Astrocyte (in vitro differentiated cells and primary cell): ENCODE results near the gene ZNF438. TPM values are rescaled to one million over a fixed set of nuclear protein-coding genes. Genes with fewer than 3 reads are reported as not detected.
A peak's percentile ranks its signal among the peaks of the same experiment; 100 is the strongest.

ENCODE experiments used
- DNase-seq: peaks from one replicate; pipeline ENCODE4 v3.0.0-alpha.2; 2010; ENCODE audit warnings: low read depth
- FAIRE-seq: peaks from 2 replicates; lab custom pipeline; 2011; peaks lifted over from hg19 to GRCh38; lab: Jason Lieb, UNC
- H2AFZ ChIP-seq: 2 replicates; pipeline ENCODE4 v1.6.0; 2012; ENCODE audit warnings: low read depth, low read length, inconsistent platforms
- H3K27ac ChIP-seq: 2 replicates; pipeline ENCODE4 v1.5.1; 2011; ENCODE audit warnings: low read depth, low read length, inconsistent platforms
- H3K27me3 ChIP-seq: 2 replicates; pipeline ENCODE4 v1.6.0; 2011; ENCODE audit warnings: low read length, inconsistent platforms; ENCODE audit not compliant: insufficient read depth
- H3K36me3 ChIP-seq: 2 replicates; pipeline ENCODE4 v1.5.1; 2011; ENCODE audit warnings: low read length, inconsistent platforms; ENCODE audit not compliant: insufficient read depth
- H3K4me1 ChIP-seq: 2 replicates; pipeline ENCODE4 v1.5.1; 2011; ENCODE audit warnings: low read length, inconsistent platforms; ENCODE audit not compliant: insufficient read depth
- H3K4me2 ChIP-seq: 2 replicates; pipeline ENCODE4 v1.6.0; 2012; ENCODE audit warnings: low read length, inconsistent platforms
- H3K4me3 ChIP-seq: 2 replicates; pipeline ENCODE4 v1.5.1; 2011; ENCODE audit warnings: low read depth, mild to moderate bottlenecking, low read length, inconsistent platforms; ENCODE audit not compliant: insufficient read depth
- H3K79me2 ChIP-seq: 2 replicates; pipeline ENCODE4 v1.6.0; 2012; ENCODE audit warnings: mild to moderate bottlenecking, low read length, inconsistent platforms; ENCODE audit not compliant: insufficient read depth
- H3K9ac ChIP-seq: 2 replicates; pipeline ENCODE4 v1.6.0; 2012; ENCODE audit warnings: mild to moderate bottlenecking, low read length, inconsistent platforms
- H3K9me3 ChIP-seq: 2 replicates; pipeline ENCODE4 v1.5.1; 2012; ENCODE audit warnings: low read depth, mild to moderate bottlenecking, low read length, inconsistent platforms; ENCODE audit not compliant: insufficient read depth
- H4K20me1 ChIP-seq: 2 replicates; pipeline ENCODE4 v1.6.0; 2012; ENCODE audit warnings: low read length, inconsistent platforms; ENCODE audit not compliant: insufficient read depth
- H3K27ac Mint-ChIP-seq: one replicate; pipeline ENCODE4 v1.8.0; 2021; ENCODE audit warnings: mild to moderate bottlenecking, mixed read lengths; ENCODE audit not compliant: unreplicated experiment
- H3K27me3 Mint-ChIP-seq: one replicate; pipeline ENCODE4 v1.8.0; 2021; ENCODE audit warnings: low read depth, mixed read lengths; ENCODE audit not compliant: unreplicated experiment
- H3K36me3 Mint-ChIP-seq: one replicate; pipeline ENCODE4 v1.8.0; 2021; ENCODE audit warnings: low read depth, mixed read lengths; ENCODE audit not compliant: unreplicated experiment
- H3K4me1 Mint-ChIP-seq: one replicate; pipeline ENCODE4 v1.8.0; 2021; ENCODE audit warnings: low read depth, mixed read lengths; ENCODE audit not compliant: unreplicated experiment
- H3K4me3 Mint-ChIP-seq: one replicate; pipeline ENCODE4 v1.8.0; 2021; ENCODE audit warnings: mild to moderate bottlenecking, moderate library complexity, mixed read lengths; ENCODE audit not compliant: unreplicated experiment
- H3K9me3 Mint-ChIP-seq: one replicate; pipeline ENCODE4 v1.8.0; 2021; ENCODE audit warnings: mild to moderate bottlenecking, mixed read lengths; ENCODE audit not compliant: unreplicated experiment
- CTCF ChIP-seq: IDR thresholded peaks from 2 replicates; pipeline ENCODE4 v1.5.1; 2011; ENCODE audit warnings: low read depth, mild to moderate bottlenecking, inconsistent platforms, low read length, moderate library complexity; ENCODE audit not compliant: insufficient read depth
- EZH2 ChIP-seq: IDR thresholded peaks from 2 replicates; pipeline ENCODE4 v1.6.1; 2012; ENCODE audit warnings: mild to moderate bottlenecking, low read length, inconsistent platforms; ENCODE audit not compliant: insufficient read depth
- total RNA-seq: library from RNA; stranded (reverse); gene quantifications from 2 replicates; pipeline ENCODE4 v1.2.1, GENCODE V29; 2021

Gene ZNF438
- total RNA-seq, 1 donor from 2014 or later: 2.2 TPM

GRCh38 chr10:30977385-30977784 lies 54.3 kb downstream of the ZNF438 start:
- Mint-ChIP-seq H3K4me3 (no peak overlapping the region), H3K27me3 (no peaks in the 10 kb centered on the region), H3K4me1 (no peaks in the 10 kb centered on the region), H3K27ac (no peak overlapping the region), H3K36me3 (peaks cover 14% of the 10 kb centered on the region), H3K9me3 (peaks cover 6% of the 10 kb centered on the region)
- H3K27ac ChIP-seq: no peak overlapping the region
- TF ChIP-seq EZH2 (no peak), CTCF (no peak)
- H3K4me3 ChIP-seq: no peak overlapping the region
- no peaks in the 10 kb centered on the region for H3K36me3 ChIP-seq
- H3K4me1 ChIP-seq: no peaks in the 10 kb centered on the region
- FAIRE-seq: peak; percentile 47
- H3K79me2 ChIP-seq: no peaks in the 10 kb centered on the region
- H3K9me3 ChIP-seq: no peaks in the 10 kb centered on the region
- no peak overlapping the region for H2AFZ ChIP-seq
- H3K27me3 ChIP-seq: no peaks in the 10 kb centered on the region
- no peak overlapping the region for H3K9ac ChIP-seq
- no peak for DNase-seq
- no peaks in the 10 kb centered on the region for H4K20me1 ChIP-seq
- H3K4me2 ChIP-seq: no peak overlapping the region

- Histone ChIP-seq H3K4me1 (no peaks in the 10 kb centered on the region), H3K27me3 (no peaks in the 10 kb centered on the region), H3K36me3 (no peaks in the 10 kb centered on the region), H3K4me3 (no peak overlapping the region), H3K4me2 (no peak overlapping the region), H3K27ac (no peak overlapping the region), H4K20me1 (no peaks in the 10 kb centered on the region), H2AFZ (no peak overlapping the region), H3K79me2 (no peaks in the 10 kb centered on the region), H3K9me3 (no peaks in the 10 kb centered on the region), H3K9ac (no peak overlapping the region)
- peaks cover 11% of the 10 kb centered on the region for H3K36me3 Mint-ChIP-seq
- H3K27ac Mint-ChIP-seq: no peak overlapping the region
- no peak for DNase-seq
- no peak overlapping the region for H3K4me3 Mint-ChIP-seq
- peaks cover 6% of the 10 kb centered on the region for H3K9me3 Mint-ChIP-seq
- FAIRE-seq: no peak
- H3K4me1 Mint-ChIP-seq: no peaks in the 10 kb centered on the region
- no peaks in the 10 kb centered on the region for H3K27me3 Mint-ChIP-seq
- TF ChIP-seq CTCF: no peak
- no peak for TF ChIP-seq EZH2
Measured at GRCh38 chr10:30974773-30975415, 56.8 kb downstream of the ZNF438 start.

- H3K27me3 ChIP-seq: no peaks in the 10 kb centered on the region
- peaks cover 6% of the 10 kb centered on the region for H3K36me3 Mint-ChIP-seq
- no peak overlapping the region for H3K27ac ChIP-seq
- no peaks in the 10 kb centered on the region for H3K27me3 Mint-ChIP-seq
- H4K20me1 ChIP-seq: no peaks in the 10 kb centered on the region
- no peak overlapping the region for H3K4me3 Mint-ChIP-seq
- H3K4me2 ChIP-seq: no peak overlapping the region
- no peaks in the 10 kb centered on the region for H3K4me1 ChIP-seq
- no peak overlapping the region for H3K27ac Mint-ChIP-seq
- H3K4me3 ChIP-seq: no peak overlapping the region
- H2AFZ ChIP-seq: no peak overlapping the region
- H3K9me3 Mint-ChIP-seq: peaks cover 5% of the 10 kb centered on the region
- no peaks in the 10 kb centered on the region for H3K4me1 Mint-ChIP-seq
- DNase-seq (no peak), FAIRE-seq (no peak)
- H3K79me2 ChIP-seq: no peaks in the 10 kb centered on the region
- H3K9me3 ChIP-seq: no peaks in the 10 kb centered on the region
- no peak for TF ChIP-seq EZH2
- TF ChIP-seq CTCF: no peak
- H3K9ac ChIP-seq: no peak overlapping the region
- H3K36me3 ChIP-seq: no peaks in the 10 kb centered on the region
Measured at GRCh38 chr10:30974355-30974754, 57.3 kb downstream of the ZNF438 start.
